ENCODE data around the gene LRRC4C.

Gene LRRC4C

DNA sequence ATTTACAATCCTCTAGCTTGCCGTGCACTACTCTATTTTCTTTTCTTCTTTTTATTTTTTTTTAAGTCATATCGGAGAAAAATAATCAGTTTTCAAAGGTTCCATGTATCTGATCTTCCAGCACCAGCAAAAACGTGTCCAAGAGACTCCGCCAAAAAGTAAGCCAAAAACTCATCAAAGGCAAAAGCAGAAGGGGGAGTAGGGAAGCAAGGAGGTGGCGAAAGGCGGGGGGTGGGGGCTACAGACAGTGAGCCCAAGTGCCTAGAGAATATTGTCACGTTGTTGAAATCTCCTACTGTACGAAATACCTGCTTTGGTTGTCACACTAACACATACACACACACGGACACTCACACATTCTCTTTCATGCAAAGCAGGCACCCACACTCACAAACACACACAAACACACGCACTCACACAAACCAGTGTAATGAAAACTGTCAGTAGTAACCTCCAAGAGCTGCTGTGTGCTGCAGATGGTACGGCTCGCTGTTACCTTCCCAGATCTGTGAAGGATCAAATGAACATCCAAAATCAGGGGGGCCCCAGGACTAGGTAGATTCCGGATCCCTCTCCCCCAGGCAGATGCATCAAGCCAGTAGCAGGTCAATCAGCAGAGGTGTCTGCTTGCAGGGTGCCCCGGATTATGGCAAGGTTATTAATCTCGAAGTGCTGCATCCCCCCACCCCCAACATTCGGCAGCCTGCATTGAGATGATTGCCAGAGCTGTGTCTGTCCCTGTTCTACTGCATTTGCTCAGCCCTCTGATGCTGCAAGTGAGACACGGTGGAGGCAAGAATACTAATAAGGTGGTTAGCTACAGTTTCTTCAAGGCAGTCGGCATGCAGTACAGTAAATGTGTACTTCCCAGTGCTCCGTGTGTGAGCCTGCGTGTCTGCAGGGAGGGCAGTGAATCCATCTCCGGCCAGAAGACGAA is at the start of gene LRRC4C:
Gene LRRC4C (minus strand): TSS at position 188 of the 937 bp plus-strand sequence.
- DNase-seq: no peak

DNA sequence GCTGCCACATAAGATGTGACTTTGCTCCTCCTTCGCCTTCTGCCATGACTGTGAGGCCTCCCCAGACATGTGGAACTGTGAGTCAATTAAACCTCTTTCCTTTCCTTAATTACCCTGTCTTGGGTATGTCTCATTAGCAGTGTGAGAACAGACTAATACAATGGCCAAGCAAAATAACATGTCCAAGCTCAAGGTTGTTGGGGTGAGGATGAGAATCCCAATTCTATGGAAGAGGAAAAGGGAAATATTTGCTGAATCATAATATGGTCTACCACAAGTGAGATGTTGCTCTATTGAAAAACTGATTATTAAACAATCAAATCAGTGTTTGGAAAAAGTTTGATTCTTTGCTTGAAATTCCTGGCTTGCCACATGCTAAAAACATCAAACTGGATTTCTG is 48.7 kb upstream of the LRRC4C start:
- DNase-seq: no peak

DNA sequence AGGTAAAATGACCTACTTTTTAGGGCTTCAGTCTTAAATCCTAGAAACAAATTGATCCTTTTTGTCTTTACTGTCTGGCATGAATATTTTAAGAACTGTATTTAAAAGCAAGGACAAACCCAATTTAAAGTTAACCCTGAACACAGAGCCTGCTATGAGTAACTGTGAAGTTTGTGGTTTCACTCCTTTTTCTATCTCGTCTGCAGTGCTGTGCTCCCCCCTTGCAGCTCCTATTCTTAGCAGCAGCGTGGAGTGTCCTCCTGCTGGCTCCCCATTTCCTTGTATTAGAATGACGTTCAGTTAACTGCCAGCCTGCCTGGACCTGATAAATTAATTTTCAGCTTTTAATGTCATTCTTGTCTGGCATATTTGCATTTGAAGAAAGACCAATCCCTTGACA is 40.0 kb upstream of the LRRC4C start:
- no peak for DNase-seq

DNA sequence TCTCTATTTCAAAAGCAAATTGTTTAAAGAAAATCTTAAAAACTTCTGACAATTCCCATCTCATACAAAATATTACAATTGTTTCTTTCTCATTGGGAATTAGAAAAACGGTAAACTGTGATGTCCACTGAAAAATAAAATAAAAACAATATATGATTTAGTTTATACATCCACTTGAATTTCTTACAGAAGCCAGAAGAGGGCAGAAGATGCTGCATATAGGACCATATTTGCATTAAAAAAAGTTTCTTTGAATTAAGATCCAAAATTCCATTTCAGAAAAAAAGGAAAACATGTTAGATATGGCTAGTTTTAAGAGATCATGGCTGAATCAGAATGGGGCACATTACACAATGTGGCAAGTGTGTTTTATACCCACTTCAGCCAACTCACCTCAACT is 39.3 kb upstream of the LRRC4C start:
- DNase-seq: no peak

DNA sequence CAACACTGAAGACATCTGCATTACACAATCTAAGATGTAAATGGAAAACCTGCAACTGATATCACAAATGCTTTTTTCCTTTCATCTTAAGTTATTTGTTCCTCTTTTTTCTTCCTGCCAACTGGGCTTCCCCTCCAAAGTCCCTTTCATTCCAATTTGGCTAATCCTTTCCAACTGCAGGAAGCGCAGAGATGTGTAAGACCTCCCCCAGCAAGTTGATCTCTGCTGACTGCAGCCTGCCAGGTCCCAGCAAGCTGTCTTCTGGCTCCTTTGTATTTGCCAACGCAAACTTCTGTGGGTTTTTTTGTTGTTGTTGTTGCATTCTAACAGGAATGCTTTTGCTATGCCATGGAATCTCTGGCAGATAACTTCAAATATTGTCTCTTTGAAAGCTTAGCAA is 38.5 kb upstream of the LRRC4C start:
- no peak for DNase-seq

DNA sequence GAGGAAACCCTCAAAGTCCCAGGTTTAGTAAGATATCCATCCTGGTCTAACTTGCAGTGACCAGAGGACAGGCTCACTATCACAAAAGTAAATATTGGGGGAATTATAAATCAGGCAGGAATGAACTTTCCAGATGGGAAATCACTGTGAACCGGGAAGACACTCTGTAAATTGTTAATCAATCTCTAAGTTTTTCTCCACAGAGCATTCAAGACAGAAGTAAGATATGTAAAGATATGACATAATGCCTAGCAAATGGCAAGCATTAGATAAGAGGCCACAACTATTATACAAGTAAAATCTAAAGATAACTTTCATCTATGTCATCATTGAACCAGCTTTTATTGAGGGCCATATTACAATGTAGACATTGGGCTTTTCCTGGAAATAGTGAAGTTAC is 35.3 kb upstream of the LRRC4C start:
- no peak for DNase-seq

DNA sequence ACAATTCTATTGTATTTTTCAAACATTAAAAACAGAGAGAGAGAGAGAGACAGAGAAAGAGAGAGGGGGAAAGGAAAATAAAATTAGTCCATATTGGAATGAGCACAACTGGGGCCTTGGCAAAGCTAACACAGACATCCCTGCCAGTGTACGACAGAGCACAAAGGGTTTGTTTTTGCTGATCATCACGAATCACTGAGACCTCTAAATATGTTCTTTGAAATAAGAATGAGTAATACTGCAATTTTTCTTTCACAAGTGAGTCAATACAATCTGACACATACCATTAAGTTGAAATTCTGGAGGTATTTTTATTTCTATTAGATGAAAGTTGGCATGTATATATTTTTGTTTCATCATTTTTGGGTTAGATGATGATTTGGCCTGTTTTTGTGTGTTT is 27.0 kb upstream of the LRRC4C start:
- DNase-seq: no peak

DNA sequence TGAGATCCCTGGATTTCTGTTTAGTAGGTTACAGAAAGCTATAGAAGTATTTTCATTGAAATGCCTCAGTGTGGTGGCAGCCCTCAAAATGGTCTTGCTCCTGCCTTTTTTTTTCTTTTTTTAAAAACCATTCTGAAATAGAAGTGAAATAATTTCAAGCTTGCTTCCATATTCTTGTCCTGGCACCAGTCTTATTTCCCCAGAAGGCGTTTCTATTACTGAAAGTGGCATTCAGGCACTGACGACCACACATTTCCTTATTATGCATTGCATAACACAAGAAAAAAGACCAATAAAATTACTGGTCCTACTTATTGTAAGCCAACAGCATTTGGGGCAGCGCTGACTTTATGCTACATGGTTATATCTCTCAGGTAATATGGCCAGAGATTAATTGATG is 24.5 kb upstream of the LRRC4C start:
- no peak for DNase-seq

DNA sequence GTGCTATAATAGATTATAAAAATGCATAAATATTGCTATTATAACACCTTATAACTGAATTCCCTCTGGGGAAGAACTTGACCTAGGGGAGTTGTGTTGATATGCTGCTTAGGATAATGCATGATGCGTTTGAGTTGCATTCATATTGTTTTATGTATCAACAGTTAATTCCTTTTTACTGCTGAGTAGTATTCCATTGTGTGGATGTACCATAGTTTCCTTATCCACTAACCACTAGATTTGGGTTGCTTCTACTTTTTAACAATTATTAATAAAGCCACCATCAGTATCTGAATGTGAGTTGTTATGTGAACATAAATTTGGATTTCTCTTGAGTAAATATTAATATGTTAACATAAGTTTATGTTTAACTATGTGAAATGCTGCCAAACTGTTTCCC is 19.7 kb upstream of the LRRC4C start:
- DNase-seq: no peak

DNA sequence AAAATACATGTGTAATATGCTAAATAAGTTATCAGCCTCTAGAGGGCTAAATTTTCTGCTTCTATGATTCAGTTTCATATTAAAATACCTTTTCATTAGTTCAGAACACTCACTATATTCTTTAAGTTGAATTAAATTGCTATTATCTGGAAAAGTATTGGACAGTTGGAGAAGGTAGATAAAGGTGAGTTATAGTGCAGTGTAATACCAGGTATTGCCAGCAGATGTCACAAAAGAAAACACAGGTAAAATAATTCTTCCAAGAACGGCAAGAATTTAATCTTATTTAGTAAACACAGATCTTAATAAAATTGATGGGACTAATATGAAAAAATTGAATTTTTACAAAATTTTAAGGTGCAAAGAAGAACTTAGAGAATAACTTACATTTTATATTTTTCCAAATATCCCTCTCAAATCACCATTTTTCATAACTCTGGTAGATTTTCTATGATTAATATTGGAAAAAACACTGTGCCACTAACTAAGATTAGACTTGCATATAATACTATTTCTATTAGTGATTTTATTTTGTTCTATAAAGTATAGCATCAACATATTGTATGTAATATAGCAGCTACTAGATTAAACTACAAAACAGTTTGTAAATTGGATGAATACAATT is 1.7 kb upstream of the LRRC4C start:
- no peak for DNase-seq

DNA sequence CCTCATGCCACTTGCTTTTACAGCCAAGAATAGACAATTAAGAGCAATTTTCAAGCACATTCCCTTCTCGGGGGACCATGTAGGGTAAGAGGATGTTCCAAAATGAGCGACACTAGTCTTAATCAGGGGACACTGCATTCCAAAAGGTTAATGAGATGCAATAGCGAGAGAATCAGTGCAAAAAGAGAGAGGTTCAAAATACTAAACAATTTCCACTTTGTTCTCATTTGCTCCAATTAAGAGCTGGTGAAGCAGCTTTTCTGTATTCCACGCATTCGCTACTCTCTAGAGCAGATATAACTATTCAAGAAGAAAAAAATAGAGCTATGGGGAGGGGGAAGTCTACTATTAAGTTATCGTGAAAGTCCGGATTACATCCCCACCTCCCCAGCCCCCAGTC is 811 bp downstream of the LRRC4C start:
- DNase-seq: no peak

DNA sequence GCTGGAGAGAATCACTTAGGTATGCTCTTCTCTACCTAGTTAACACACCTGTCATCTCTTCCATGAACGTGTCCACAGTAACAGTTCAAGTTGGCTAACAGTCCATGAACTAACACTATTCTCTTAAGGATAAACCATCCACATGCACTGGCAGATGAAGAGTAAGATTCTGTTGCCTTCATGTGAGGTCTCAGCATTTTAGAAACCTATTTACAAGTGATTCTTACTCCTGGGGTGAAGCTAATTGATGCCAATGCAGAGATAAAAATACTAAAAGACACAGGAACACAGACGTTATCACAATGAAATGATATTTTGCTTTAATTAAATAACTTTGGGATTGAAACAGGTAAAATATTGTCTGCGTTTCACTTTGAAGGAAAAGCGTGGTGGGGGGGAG is 1.3 kb downstream of the LRRC4C start:
- no peak for DNase-seq

DNA sequence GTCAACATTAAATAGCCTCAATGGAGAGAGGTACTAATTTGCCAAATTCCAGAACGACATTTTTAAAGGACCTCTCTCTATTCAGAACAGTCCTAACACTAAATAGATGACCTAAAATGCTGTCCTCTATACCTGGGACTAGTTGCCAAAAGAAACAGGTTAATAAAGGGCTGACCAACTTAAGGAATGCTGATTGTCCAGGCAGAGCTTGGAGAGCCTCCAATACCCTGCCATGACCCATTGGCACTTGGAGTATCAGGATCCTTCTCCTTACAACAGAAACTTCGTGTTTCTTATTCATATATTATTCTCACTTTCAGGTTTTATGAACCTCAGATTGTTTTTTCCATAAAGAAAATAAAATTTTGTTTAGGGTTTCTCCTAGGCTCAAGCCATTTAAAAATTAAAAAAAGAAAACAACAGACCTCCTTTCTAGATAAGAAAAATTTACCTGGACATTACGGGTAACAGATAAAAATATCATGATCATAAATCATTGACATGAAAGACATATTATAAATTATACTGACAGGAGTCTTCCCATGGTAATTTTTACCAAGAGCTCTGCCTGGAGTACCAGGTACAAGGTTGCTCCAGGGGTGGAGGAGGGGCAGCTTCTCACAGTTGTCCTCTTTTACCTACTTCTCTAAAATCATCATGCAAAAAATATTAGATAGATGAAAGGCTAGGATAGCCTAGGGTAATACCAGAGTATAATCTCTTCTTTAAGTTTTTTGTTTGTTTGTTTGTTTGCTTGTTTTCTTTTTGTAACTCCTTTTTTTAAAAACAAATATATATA is 2.0 kb downstream of the LRRC4C start:
- DNase-seq: no peak

DNA sequence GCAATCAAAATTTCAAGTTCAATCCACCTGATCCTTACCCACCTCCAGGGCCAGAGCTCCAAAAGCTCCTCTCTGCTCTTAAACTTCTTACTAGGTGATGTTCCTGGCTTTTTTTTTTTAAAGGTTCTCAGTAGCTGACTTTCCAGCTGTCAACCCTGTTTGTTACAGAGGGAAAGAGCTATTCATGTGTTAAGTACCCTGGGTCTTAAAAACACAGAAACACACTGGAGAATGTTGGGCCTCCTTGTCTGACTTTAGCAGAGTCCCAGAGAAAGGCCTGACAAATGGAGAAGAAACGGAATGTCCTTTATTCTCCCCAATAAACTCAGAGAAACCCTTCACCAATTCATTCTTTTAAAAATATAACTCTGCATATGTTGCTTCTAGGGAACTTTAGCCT is 3.2 kb downstream of the LRRC4C start:
- no peak for DNase-seq

DNA sequence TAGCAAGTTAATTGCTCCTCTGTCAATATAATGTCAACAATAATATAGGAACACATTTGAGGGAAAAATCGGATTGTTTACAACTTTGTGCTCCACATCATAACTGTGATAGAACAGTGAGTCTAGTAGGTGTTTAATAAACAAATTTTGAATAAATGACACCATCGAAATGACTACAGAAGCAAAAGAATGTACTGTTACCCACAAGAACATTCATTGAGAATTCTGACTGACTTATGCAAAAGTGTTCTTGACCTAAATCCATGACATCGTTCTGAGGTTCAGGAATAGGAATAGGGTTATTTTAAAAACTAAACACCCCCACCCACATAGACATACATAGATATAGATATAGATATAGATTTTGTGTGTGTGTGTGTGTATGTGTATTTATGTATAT is 8.4 kb downstream of the LRRC4C start:
- DNase-seq: no peak

DNA sequence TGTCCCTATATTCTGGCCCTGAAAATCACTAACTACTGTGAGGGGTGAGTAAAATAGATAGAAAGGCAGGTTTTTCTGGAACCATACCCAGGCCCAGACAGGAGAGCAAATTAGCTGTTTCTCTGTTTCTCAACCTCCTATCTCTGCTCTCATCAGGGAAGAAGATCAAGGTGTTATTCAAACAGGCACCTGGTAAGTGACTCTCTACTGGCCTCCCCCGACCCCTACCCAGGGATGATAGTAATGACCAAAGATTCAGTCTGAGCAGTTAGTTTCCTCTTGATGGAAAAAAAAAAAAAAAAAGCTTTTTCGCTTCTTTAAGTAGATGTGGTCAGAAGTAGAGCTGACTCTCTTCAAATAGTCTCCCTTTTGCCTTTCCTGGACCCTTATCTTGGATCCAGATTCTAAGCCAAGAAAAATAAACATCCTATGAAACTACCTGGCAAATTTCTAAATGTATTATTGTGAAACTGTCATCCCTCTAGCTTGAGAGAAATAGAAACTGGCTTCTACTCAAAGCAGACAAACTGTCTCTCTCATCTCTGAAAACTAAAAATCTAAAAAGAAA is 9.9 kb downstream of the LRRC4C start:
- DNase-seq: no peak

DNA sequence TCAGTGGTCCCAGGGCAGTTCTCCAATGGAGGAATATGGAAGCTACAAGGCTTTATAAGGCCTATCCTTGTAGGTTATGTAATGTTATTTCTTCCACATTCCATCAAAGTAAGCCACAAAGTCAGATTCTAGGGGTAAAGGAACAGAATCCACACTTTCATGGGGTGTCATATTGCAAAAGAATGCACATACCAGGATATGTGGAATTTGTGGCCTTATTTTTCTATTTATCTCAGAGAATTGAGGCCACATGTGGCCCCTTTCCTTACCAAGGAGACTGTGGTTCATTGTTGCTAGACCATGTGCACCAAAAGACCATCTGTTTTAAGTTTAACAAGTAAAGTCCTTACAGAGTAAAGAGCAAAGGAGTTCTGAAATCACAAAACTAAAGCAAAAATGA is 12.9 kb downstream of the LRRC4C start:
- DNase-seq: no peak

DNA sequence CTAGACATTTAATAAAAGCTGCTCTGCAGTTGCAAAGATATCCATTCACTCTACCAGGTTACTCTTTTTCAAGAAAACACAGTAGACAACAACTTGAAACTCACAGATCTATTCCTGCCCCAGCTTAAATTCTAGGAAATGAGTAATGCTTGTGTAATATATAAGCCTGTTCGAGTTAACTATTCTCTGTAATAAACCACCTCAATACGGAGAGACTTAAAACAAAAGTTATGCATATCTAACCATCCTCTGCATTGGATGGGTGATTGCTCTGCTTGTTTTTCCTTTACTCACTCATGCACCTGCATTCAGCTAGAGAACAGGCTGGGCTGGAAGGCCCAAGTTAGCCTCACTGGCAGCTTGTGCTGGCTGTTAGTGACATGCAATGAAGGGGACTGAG is 13.3 kb downstream of the LRRC4C start:
- DNase-seq: no peak

DNA sequence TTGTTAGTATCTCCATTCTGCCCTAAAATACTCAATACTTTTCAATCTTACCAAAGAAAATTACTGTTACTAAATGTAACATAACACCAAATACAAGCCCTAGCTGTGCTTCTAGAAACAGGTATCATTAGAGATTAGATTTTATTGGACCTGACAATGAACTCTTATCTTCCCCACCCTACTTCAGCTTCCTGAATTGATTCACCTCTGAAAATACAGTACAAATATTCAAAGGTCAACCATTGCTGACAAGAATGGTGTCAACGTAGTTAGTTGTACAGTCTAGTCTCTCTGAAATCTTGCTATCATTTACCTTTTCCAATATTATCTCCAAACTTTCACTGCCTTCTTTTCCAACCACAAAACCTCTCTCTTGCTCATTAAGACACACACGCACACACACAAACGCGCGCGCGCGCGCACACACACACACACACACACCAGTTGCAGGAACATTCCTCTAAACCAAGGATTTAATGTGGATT is 22.4 kb downstream of the LRRC4C start:
- DNase-seq: no peak

DNA sequence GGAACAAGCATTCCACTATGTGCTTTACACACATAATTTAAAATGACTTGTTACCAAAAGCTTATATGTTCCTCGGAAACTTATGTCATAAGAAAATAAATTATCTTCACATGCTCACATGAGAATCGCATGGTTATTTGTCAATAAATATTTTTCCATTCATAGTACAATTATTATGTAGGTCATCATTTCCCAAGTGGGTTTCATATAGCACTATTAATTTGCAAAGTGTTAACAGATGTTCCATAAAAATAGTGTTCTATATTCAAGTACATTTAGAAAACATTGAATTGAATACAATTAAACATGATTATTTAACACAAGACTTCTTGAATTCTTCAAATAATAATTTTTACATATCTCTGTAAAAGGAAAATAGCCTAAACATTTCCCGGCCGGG is 23.9 kb downstream of the LRRC4C start:
- DNase-seq: no peak

DNA sequence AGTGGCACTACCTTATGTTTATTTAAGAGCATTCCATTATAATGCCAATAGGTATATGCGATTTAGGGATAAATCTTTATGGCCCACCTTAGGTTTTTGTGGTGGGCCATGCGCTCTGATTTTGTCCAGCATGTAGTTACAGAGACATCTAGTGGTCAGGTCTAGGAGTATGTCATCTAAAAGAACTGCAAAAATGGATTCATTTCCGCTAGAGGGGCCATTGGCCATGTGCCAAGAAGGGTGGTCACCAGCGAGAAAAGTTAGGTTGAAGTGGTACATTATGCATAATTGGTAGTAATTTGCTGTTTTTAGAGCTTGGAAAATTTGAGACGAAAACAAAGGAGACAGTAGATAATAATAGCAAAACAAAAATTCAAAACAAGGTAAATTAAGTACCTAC is 27.7 kb downstream of the LRRC4C start:
- no peak for DNase-seq

DNA sequence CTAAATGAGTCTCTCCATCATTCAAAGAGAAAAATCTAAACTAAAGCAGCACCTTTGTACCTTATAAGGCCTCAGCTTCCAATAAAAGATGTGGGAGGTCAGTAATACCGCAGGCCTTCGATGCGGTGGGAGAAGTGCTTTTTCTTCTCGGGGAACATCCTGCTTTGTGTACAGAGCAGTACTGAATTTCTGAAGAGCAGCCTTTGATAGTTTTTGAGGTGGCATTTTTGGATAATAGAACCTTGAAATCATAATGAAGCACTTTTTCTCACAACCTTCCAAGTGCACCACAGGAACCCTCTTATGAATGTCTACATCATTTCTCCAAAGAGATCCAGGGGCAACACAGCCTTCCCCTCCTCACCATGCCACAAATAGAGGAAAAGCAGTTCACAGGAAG is 39.6 kb downstream of the LRRC4C start:
- DNase-seq: no peak

DNA sequence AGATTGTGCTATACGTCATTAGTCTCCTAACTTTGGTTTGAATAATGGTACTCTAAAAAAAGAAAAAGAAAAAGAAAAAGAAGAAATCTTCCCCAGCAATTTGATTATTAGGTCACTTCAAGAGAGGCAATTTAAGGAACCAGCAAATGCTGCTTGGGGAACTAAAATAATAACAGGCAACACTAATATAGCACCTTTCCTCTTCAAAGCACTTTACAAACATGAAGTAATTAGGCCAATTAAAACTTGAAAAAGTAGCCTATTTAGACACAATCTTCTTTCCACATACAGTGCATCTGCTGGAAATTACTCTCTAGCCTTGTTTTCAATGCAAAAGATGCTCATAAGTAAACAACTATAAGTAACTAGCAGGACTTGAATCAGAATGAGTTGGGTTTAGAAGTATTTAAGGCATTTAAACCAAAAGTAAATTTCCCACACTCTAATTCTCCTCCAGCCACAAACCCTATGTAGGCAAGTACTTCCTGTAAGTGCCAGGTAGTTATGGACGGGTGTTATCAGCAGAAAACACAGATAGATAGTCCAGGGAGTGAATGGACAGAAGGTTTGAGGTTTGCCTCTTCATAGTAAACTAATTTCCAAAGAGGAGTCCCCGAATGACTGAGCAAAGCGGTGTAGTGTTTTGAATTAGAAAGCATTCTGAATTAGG is 44.5 kb downstream of the LRRC4C start:
- DNase-seq: no peak
